A172 (cell line): Measurements from ENCODE around the gene FRZB. TPM values are rescaled to one million over a fixed set of nuclear protein-coding genes. Genes with fewer than 3 reads are reported as not detected.
A peak's percentile ranks its signal among the peaks of the same experiment; 100 is the strongest.
"Not testable (repeated sequence)": the region's sequence is repeated elsewhere in the genome, so short reads cannot be mapped to it uniquely, and the experiment has no call there.

Experiments
- DNase-seq: peaks from one replicate; pipeline ENCODE4 v3.0.0-alpha.2; 2015; ENCODE audit warnings: low spot score
- total RNA-seq: library from RNA; depleted of rRNA; stranded (reverse); fragments of >200 nt; shearing (Covaris generic); gene quantifications from 2 replicates; pipeline ENCODE4 v1.2.3, GENCODE V29; 2014

FRZB gene
- total RNA-seq, 1 experiment from 2014 or later, result 0.74 TPM

GRCh38 chr2:182890773-182891378, 24.4 kb upstream of the FRZB start:
- DNase-seq, result no peak

- DNase-seq, result no peak
Observed at GRCh38 chr2:182890305-182890704, 23.9 kb upstream of the FRZB start.

- no peak for DNase-seq
Observed at GRCh38 chr2:182887753-182888415, 21.4 kb upstream of the FRZB start.

GRCh38 chr2:182887093-182887492, 20.7 kb upstream of the FRZB start:
- DNase-seq, result no peak

GRCh38 chr2:182885771-182886170, 19.3 kb upstream of the FRZB start:
- no peak for DNase-seq

GRCh38 chr2:182883451-182883850, 17.0 kb upstream of the FRZB start:
- no peak for DNase-seq

GRCh38 chr2:182880100-182880499, 13.7 kb upstream of the FRZB start:
- DNase-seq, result not testable (repeated sequence)

- not testable (repeated sequence) for DNase-seq
Observed at GRCh38 chr2:182876653-182877052, 10.2 kb upstream of the FRZB start.

- no peak for DNase-seq
Observed at GRCh38 chr2:182870227-182870626, 3.8 kb upstream of the FRZB start.

GRCh38 chr2:182868054-182868796, 1.8 kb upstream of the FRZB start:
- DNase-seq, result no peak

- no peak for DNase-seq
Observed at GRCh38 chr2:182867426-182868053, 1.1 kb upstream of the FRZB start.

- no peak for DNase-seq
Observed at GRCh38 chr2:182866095-182866460, 359 bp downstream of the FRZB start.

GRCh38 chr2:182864949-182865570, 1.4 kb downstream of the FRZB start:
- DNase-seq, result no peak

- no peak for DNase-seq
Observed at GRCh38 chr2:182863642-182864041, 2.8 kb downstream of the FRZB start.

GRCh38 chr2:182862091-182862490, 4.3 kb downstream of the FRZB start:
- DNase-seq, result no peak

GRCh38 chr2:182860858-182861257, 5.6 kb downstream of the FRZB start:
- no peak for DNase-seq

- DNase-seq, result peak; percentile 57
Observed at GRCh38 chr2:182858671-182859070, 7.8 kb downstream of the FRZB start.

- DNase-seq, result no peak
Observed at GRCh38 chr2:182855376-182855775, 11.1 kb downstream of the FRZB start.

GRCh38 chr2:182854375-182855105, 11.9 kb downstream of the FRZB start:
- peak; percentile 19 for DNase-seq

- DNase-seq, result no peak
Observed at GRCh38 chr2:182852801-182853200, 13.6 kb downstream of the FRZB start.

- peak; percentile 18 for DNase-seq
Observed at GRCh38 chr2:182852090-182852489, 14.3 kb downstream of the FRZB start.
